Right ventricle myocardium inferior (tissue), 1 donor: Measurements from ENCODE around the gene RAB3A. TPM values are rescaled to one million over a fixed set of nuclear protein-coding genes. Genes with fewer than 3 reads are reported as not detected.

ENCODE experiments used
- total RNA-seq: library from RNA; stranded (reverse); fragmentation: NEBNext Ultra II Directional; extraction: Animal tissue kit (Norgen Biotek cat#: 25700); gene quantifications from one replicate; pipeline ENCODE4 v1.2.1, GENCODE V29; 2021
- donor health status: DM: no; HTN: yes; CAD: no; lungs with severe emphysema.

RAB3A gene
- total RNA-seq, 1 donor from 2014 or later, result 25.4 TPM

Other genes starting within 250 kb of the RAB3A start
- gene KCNN1, start 236.9 kb downstream of the RAB3A start, total RNA-seq, result not detected
- gene ARRDC2, start 195.9 kb downstream of the RAB3A start, total RNA-seq, result 17.4 TPM
- gene IL12RB1, start 117.1 kb downstream of the RAB3A start, total RNA-seq, result 1.1 TPM
- 5.5 TPM for gene MAST3, start 106.3 kb downstream of the RAB3A start, total RNA-seq
- gene PIK3R2, start 50.9 kb downstream of the RAB3A start, total RNA-seq, result 21.7 TPM
- gene IFI30, start 30.2 kb downstream of the RAB3A start, total RNA-seq, result 32.5 TPM
- 12.0 TPM for gene MPV17L2, start 10.8 kb downstream of the RAB3A start, total RNA-seq
- 1.1 TPM for gene PDE4C, start 22.4 kb upstream of the RAB3A start, total RNA-seq
- 0.43 TPM for gene IQCN, start 70.4 kb upstream of the RAB3A start, total RNA-seq
- 113 TPM for gene JUND, start 77.6 kb upstream of the RAB3A start, total RNA-seq
- 106 TPM for gene LSM4, start 119.0 kb upstream of the RAB3A start, total RNA-seq
- 29.3 TPM for gene PGPEP1, start 136.6 kb upstream of the RAB3A start, total RNA-seq
- gene GDF15, start 182.1 kb upstream of the RAB3A start, total RNA-seq, result 0.46 TPM
- 5.0 TPM for gene LRRC25, start 193.6 kb upstream of the RAB3A start, total RNA-seq
- gene SSBP4, start 215.4 kb upstream of the RAB3A start, total RNA-seq, result 36.2 TPM
- 26.0 TPM for gene ISYNA1, start 234.1 kb upstream of the RAB3A start, total RNA-seq